Measurements from ENCODE around the gene TNIP2. TPM values are rescaled to one million over a fixed set of nuclear protein-coding genes. Genes with fewer than 3 reads are reported as not detected.
A peak's percentile ranks its signal among the peaks of the same experiment; 100 is the strongest.

Gene TNIP2
- total RNA-seq, 1 donor from 2014 or later: 76.8 TPM

GRCh38 chr4:2792711-2793585 lies 36.8 kb upstream of the TNIP2 start, which contains the start of gene SH3BP2:
Gene SH3BP2, plus strand, starts transcription at chr4:2793085. Its CDS starts 27,533 bp downstream, at chr4:2820618.
- H3K36me3 ChIP-seq (ENCODE audit: control insufficient read depth, insufficient read depth, low read length): no peaks in the 10 kb centered on the region
- no peak for TF ChIP-seq CTCF (IDR thresholded peaks at IDR 0.05; ENCODE audit: insufficient read depth, low read length, poor library complexity, severe bottlenecking)
- H3K4me3 ChIP-seq (ENCODE audit: low read depth, low read length): peak within 1 kb of the TSS; percentile 60
- no peak for DNase-seq (ENCODE audit: low read depth)
- no peaks in the 10 kb centered on the region for H3K27me3 ChIP-seq (ENCODE audit: control insufficient read depth, insufficient read depth, low read length)

GRCh38 chr4:2792396-2792710 lies 36.2 kb upstream of the TNIP2 start:
- DNase-seq (ENCODE audit: low read depth): no peak
- H3K4me3 ChIP-seq (ENCODE audit: low read depth, low read length): no peak overlapping the region
- no peaks in the 10 kb centered on the region for H3K27me3 ChIP-seq (ENCODE audit: control insufficient read depth, insufficient read depth, low read length)
- H3K36me3 ChIP-seq (ENCODE audit: control insufficient read depth, insufficient read depth, low read length): no peaks in the 10 kb centered on the region
- no peak for TF ChIP-seq CTCF (IDR thresholded peaks at IDR 0.05; ENCODE audit: insufficient read depth, low read length, poor library complexity, severe bottlenecking)

- H3K4me3 ChIP-seq (ENCODE audit: low read depth, low read length): no peak overlapping the region
- TF ChIP-seq CTCF (IDR thresholded peaks at IDR 0.05; ENCODE audit: insufficient read depth, low read length, poor library complexity, severe bottlenecking): no peak
- H3K27me3 ChIP-seq (ENCODE audit: control insufficient read depth, insufficient read depth, low read length): no peaks in the 10 kb centered on the region
These were observed 35.6 kb upstream of the TNIP2 start for GRCh38 chr4:2791518-2792395.

GRCh38 chr4:2790583-2791517 lies 34.7 kb upstream of the TNIP2 start:
- no peak for DNase-seq (ENCODE audit: low read depth)
- no peak for TF ChIP-seq CTCF (IDR thresholded peaks at IDR 0.05; ENCODE audit: insufficient read depth, low read length, poor library complexity, severe bottlenecking)
- H3K4me3 ChIP-seq (ENCODE audit: low read depth, low read length): no peak overlapping the region
- H3K36me3 ChIP-seq (ENCODE audit: control insufficient read depth, insufficient read depth, low read length): no peaks in the 10 kb centered on the region
- no peaks in the 10 kb centered on the region for H3K27me3 ChIP-seq (ENCODE audit: control insufficient read depth, insufficient read depth, low read length)

More at GRCh38 chr4:2791518-2792395, 35.6 kb upstream of the TNIP2 start:
- no peaks in the 10 kb centered on the region for H3K36me3 ChIP-seq (ENCODE audit: control insufficient read depth, insufficient read depth, low read length)
- DNase-seq (ENCODE audit: low read depth): no peak

- no peak for DNase-seq (ENCODE audit: low read depth)
- TF ChIP-seq CTCF (IDR thresholded peaks at IDR 0.05; ENCODE audit: insufficient read depth, low read length, poor library complexity, severe bottlenecking): no peak
- H3K36me3 ChIP-seq (ENCODE audit: control insufficient read depth, insufficient read depth, low read length): no peaks in the 10 kb centered on the region
- no peak overlapping the region for H3K4me3 ChIP-seq (ENCODE audit: low read depth, low read length)
- no peaks in the 10 kb centered on the region for H3K27me3 ChIP-seq (ENCODE audit: control insufficient read depth, insufficient read depth, low read length)
These were observed 33.9 kb upstream of the TNIP2 start for GRCh38 chr4:2789793-2790582.
